ENCODE measurements around the gene ZBTB6. TPM values are rescaled to one million over a fixed set of nuclear protein-coding genes. Genes with fewer than 3 reads are reported as not detected.

ZBTB6 gene
- total and polyA plus RNA-seq, 2 of the 13 experiments (the other 11 are each of a cell fraction or from before 2014, with no cell fraction given), result 3.7 to 7.1 TPM

DNA sequence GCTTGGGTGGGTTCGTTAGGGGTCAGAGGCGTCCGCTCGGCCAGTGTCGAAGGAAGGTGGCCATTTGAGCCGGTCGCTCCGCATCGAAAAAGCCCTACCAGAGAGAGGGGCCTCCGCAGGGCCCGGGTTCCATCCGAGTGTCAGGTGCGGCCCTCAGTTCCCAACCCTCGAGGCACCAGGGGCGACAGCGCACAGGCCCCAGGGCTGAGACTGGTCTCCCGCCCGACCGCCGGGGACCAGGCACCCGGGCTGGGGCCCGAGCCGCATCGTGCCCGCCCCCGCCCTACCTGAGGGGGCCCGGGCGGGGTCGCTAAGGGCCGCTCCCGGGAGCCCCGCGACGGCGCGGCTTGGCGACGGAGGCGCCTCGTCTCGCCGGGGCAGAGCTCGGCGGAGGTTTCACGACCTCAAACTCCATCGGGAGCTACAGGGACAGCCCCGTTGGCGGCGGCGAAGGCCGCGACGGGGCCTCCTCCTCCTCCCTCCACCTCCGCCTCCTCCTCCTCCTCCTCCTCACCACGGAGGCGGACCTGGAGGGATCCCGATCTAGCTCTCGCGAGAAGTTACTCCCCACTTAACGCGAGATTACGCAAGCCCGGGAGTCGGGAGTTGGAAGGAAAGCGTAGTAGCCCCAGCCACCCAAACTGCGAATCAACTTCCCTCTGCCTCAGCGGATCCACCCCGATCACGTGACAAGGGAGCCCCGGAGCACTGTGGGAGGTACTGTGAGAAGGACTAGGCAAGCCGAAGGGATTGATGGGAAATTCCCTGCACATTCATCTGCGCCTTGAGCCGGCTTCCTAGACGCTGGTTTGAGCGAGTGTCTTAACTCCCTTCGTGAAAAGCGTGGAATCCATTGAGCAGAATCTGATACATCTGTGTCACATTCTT, 8.1 kb downstream of the ZBTB6 start, which contains the start of gene RC3H2 (continued):
- peak; percentile 60 for TF ChIP-seq NFYB (CRISPR knock-in tag; IDR thresholded peaks at IDR 0.05)
- no peak for TF ChIP-seq NONO (IDR thresholded peaks at IDR 0.05)
- peak; percentile 78 for TF ChIP-seq NONO (CRISPR knock-in tag; conservative IDR thresholded peaks at IDR 0.05)
- no peak for TF ChIP-seq IKZF4 (CRISPR knock-in tag; IDR thresholded peaks at IDR 0.05; ENCODE audit: borderline replicate concordance, low read depth, not compliant biosample characterization)
- TF ChIP-seq ETV5 (CRISPR knock-in tag; IDR thresholded peaks at IDR 0.05; ENCODE audit: borderline replicate concordance), result peak; percentile 53
- TF ChIP-seq SIX4 (CRISPR knock-in tag; IDR thresholded peaks at IDR 0.05), result no peak
- no peak for TF ChIP-seq TBX2 (CRISPR knock-in tag; IDR thresholded peaks at IDR 0.05; ENCODE audit: borderline replicate concordance)
- TF ChIP-seq ZNF768 (CRISPR knock-in tag; IDR thresholded peaks at IDR 0.05), result peak; percentile 67; the same call in 1 of the 2 replicates
- TF ChIP-seq MLLT10 (CRISPR knock-in tag; IDR thresholded peaks at IDR 0.05), result no peak
- no peak for TF ChIP-seq ARID3A (IDR thresholded peaks at IDR 0.05; ENCODE audit: low read depth, low read length)
- TF ChIP-seq TCF7 (IDR thresholded peaks at IDR 0.05; ENCODE audit: low read depth), result no peak
- peak; percentile 87; the same call in 1 of the 2 replicates for TF ChIP-seq SAFB2 (CRISPR knock-in tag; IDR thresholded peaks at IDR 0.05; ENCODE audit: borderline replicate concordance, low read depth)
- no peak for TF ChIP-seq ZNF883 (CRISPR knock-in tag; IDR thresholded peaks at IDR 0.05; ENCODE audit: not compliant biosample characterization)
- peak; percentile 46; the same call in 1 of the 2 replicates for TF ChIP-seq SALL2 (CRISPR knock-in tag; IDR thresholded peaks at IDR 0.05)
- no peak for TF ChIP-seq FOXP1 (IDR thresholded peaks at IDR 0.05)
- no peak for TF ChIP-seq FOXP1 (CRISPR knock-in tag; IDR thresholded peaks at IDR 0.05)
- TF ChIP-seq FOSL2 (CRISPR knock-in tag; IDR thresholded peaks at IDR 0.05), result no peak
- no peak for TF ChIP-seq GTF3A (CRISPR knock-in tag; conservative IDR thresholded peaks at IDR 0.05)
- TF ChIP-seq ZNF343 (CRISPR knock-in tag; IDR thresholded peaks at IDR 0.05), result no peak
- TF ChIP-seq ZNF709 (CRISPR knock-in tag; IDR thresholded peaks at IDR 0.05), result no peak
- TF ChIP-seq SOX6 (IDR thresholded peaks at IDR 0.05), result no peak
- TF ChIP-seq SOX6 (CRISPR knock-in tag; IDR thresholded peaks at IDR 0.05), result peak; percentile 47; the same call in 1 of the 2 replicates
- no peak for TF ChIP-seq SCMH1 (CRISPR knock-in tag; IDR thresholded peaks at IDR 0.05; ENCODE audit: borderline replicate concordance)
- no peak for TF ChIP-seq GPN1 (CRISPR knock-in tag; IDR thresholded peaks at IDR 0.05; ENCODE audit: borderline replicate concordance)
- TF ChIP-seq, protein P1, sequence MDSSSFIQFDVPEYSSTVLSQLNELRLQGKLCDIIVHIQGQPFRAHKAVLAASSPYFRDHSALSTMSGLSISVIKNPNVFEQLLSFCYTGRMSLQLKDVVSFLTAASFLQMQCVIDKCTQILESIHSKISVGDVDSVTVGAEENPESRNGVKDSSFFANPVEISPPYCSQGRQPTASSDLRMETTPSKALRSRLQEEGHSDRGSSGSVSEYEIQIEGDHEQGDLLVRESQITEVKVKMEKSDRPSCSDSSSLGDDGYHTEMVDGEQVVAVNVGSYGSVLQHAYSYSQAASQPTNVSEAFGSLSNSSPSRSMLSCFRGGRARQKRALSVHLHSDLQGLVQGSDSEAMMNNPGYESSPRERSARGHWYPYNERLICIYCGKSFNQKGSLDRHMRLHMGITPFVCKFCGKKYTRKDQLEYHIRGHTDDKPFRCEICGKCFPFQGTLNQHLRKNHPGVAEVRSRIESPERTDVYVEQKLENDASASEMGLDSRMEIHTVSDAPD (CRISPR knock-in tag; IDR thresholded peaks at IDR 0.05), result no peak
- TF ChIP-seq ZNF556 (CRISPR knock-in tag; IDR thresholded peaks at IDR 0.05; ENCODE audit: borderline replicate concordance), result peak; percentile 60; the same call in 1 of the 2 replicates
- peak; percentile 76 for TF ChIP-seq ELF1 (CRISPR knock-in tag; IDR thresholded peaks at IDR 0.05)
- TF ChIP-seq TEAD2 (CRISPR knock-in tag; IDR thresholded peaks at IDR 0.05), result no peak

Data from HepG2 (cell line).